ENCODE data around the gene CFAP74. TPM values are rescaled to one million over a fixed set of nuclear protein-coding genes. Genes with fewer than 3 reads are reported as not detected.
A peak's percentile ranks its signal among the peaks of the same experiment; 100 is the strongest.

Gene CFAP74
- total and polyA plus RNA-seq, 11 donors = 0.03 to 0.33 (median 0.07) TPM; not detected in 8

GRCh38 chr1:1901641-1902294 lies 101.8 kb downstream of the CFAP74 start:
- Histone ChIP-seq H3K27me3 (no peaks in the 10 kb centered on the region), H3K4me3 (no peak overlapping the region), H3K4me1 (peaks cover 0 to 11% (median 4%) of the 10 kb centered on the region in 12 donors), H3K36me3 (no peaks in the 10 kb centered on the region), H3K9me3 (no peaks in the 10 kb centered on the region), H3K27ac (no peak overlapping the region)
- DNase-seq = peak in 1 of 5 donors; percentile 60
- TF ChIP-seq POLR2A (IDR thresholded peaks at IDR 0.05) (no peak), CTCF (IDR thresholded peaks at IDR 0.05) (no peak)
- 82 to 98% (median 87%) methylated on average over 5 to 13 of the region's 13 CpGs for WGBS, 4 donors
- no peak for ATAC-seq
- intact Hi-C loops (cut with DNase I) = loop anchor here in 3 of 10 donors (5.0 to 10.0 kb wide), 3 partner anchors 109 to 207 kb away; partner anchors contain the start of gene SLC35E2B (in 1 of the 3)

GRCh38 chr1:1900883-1901640 lies 102.5 kb downstream of the CFAP74 start:
- DNase-seq = peak in 1 of 5 donors; percentile 4
- intact Hi-C loops (cut with DNase I) = loop anchor here in 3 of 10 donors (5.0 to 10.0 kb wide), 3 partner anchors 109 to 206 kb away; partner anchors contain the start of gene SLC35E2B (in 1 of the 3)
- 77 to 90% (median 82%) methylated on average over 14 of the region's 14 CpGs for WGBS, 4 donors

GRCh38 chr1:1899967-1900327 lies 103.6 kb downstream of the CFAP74 start:
- H3K4me1 ChIP-seq = peaks cover 0 to 7% (median 4%) of the 10 kb centered on the region in 12 donors
- H3K9me3 ChIP-seq = no peaks in the 10 kb centered on the region
- TF ChIP-seq CTCF (IDR thresholded peaks at IDR 0.05) = no peak
- no peak for TF ChIP-seq POLR2A (IDR thresholded peaks at IDR 0.05)
- H3K27me3 ChIP-seq = peaks cover 0 to 4% (median 0%) of the 10 kb centered on the region in 9 donors
- intact Hi-C loops (cut with DNase I) = loop anchor here in 6 of 10 donors (5.0 to 10.0 kb wide), 7 partner anchors 55 to 205 kb away; partner anchors contain the start of genes NADK (in 2 of the 6) and SLC35E2B (in 1 of the 6)
- DNase-seq (peak in 1 of 5 donors; percentile 49), ATAC-seq (no peak)
- WGBS, 4 donors = 84 to 96% (median 92%) methylated on average over 9 of the region's 9 CpGs
- H3K27ac ChIP-seq = no peak overlapping the region
- no peak overlapping the region for H3K4me3 ChIP-seq
- H3K36me3 ChIP-seq = no peaks in the 10 kb centered on the region

More at GRCh38 chr1:1900883-1901640, 102.5 kb downstream of the CFAP74 start:
- Histone ChIP-seq H3K36me3 (no peaks in the 10 kb centered on the region), H3K4me3 (no peak overlapping the region), H3K27ac (no peak overlapping the region), H3K9me3 (no peaks in the 10 kb centered on the region), H3K27me3 (no peaks in the 10 kb centered on the region), H3K4me1 (peaks cover 0 to 5% (median 2%) of the 10 kb centered on the region in 12 donors)
- TF ChIP-seq POLR2A (IDR thresholded peaks at IDR 0.05) = no peak
- no peak for TF ChIP-seq CTCF (IDR thresholded peaks at IDR 0.05)
- ATAC-seq = no peak

Data from heart left ventricle (tissue), 16 donors.